RWPE2 (cell line): ENCODE results near the gene CNPY2.

Experiments
- ATAC-seq: fragments of 200-7000 bp; cut with Tn5 transposase; 3 replicates; pipeline ENCODE4 v1.9.1; 2021; ENCODE audit warnings: low read depth
- DNase-seq: peaks from one replicate; pipeline ENCODE4 v3.0.0-alpha.2; 2020; ENCODE audit warnings: low spot score
- H3K27ac ChIP-seq: fragments of 450-650 bp; 2 replicates; pipeline ENCODE4 v1.5.1; 2017; ENCODE audit warnings: mild to moderate bottlenecking; ENCODE audit not compliant: poor library complexity, severe bottlenecking
- H3K27me3 ChIP-seq: fragments of 250-450 bp; sonication (Bioruptor Pico); 2 replicates; pipeline ENCODE4 v1.5.1; 2021; ENCODE audit warnings: mild to moderate bottlenecking, moderate library complexity; ENCODE audit not compliant: insufficient read depth, poor library complexity, severe bottlenecking
- H3K36me3 ChIP-seq: fragments of 250-450 bp; sonication (Bioruptor Pico); 2 replicates; pipeline ENCODE4 v1.5.1; 2020; ENCODE audit warnings: low read depth, mild to moderate bottlenecking, moderate library complexity
- H3K4me1 ChIP-seq: fragments of 250-450 bp; sonication (Bioruptor Pico); 2 replicates; pipeline ENCODE4 v1.5.1; 2021; ENCODE audit warnings: mild to moderate bottlenecking, moderate library complexity; ENCODE audit not compliant: insufficient read depth, poor library complexity, severe bottlenecking
- H3K4me3 ChIP-seq: fragments of 250-450 bp; sonication (Bioruptor Pico); 2 replicates; pipeline ENCODE4 v1.5.1; 2021; ENCODE audit warnings: mild to moderate bottlenecking, moderate library complexity; ENCODE audit not compliant: severe bottlenecking
- H3K9me3 ChIP-seq: fragments of 250-450 bp; sonication (Bioruptor Pico); 2 replicates; pipeline ENCODE4 v1.5.1; 2021; ENCODE audit warnings: mild to moderate bottlenecking, moderate library complexity; ENCODE audit not compliant: severe bottlenecking
- CTCF ChIP-seq: fragments of 450-650 bp; IDR thresholded peaks from one replicate; pipeline ENCODE4 v1.5.1; 2017; ENCODE audit warnings: mild to moderate bottlenecking, moderate library complexity; ENCODE audit not compliant: poor library complexity, severe bottlenecking

Gene CNPY2

GRCh38 chr12:56315622-56316473, at the start of gene CNPY2:
CNPY2 (minus strand) TSS chr12:56315988; CDS start chr12:56315217, 771 bp downstream.
- H3K27me3 ChIP-seq = no peaks in the 10 kb centered on the region
- no peaks in the 10 kb centered on the region for H3K9me3 ChIP-seq
- peak; percentile 46 for TF ChIP-seq CTCF
- peaks cover 46% of the 10 kb centered on the region for H3K36me3 ChIP-seq
- ATAC-seq (peak; percentile 93), DNase-seq (peak; percentile 99)
- H3K4me1 ChIP-seq = no peaks in the 10 kb centered on the region
- peak within 1 kb of the TSS; percentile 60 for H3K27ac ChIP-seq
- peak within 1 kb of the TSS; percentile 65 for H3K4me3 ChIP-seq

GRCh38 chr12:56362130-56363059, 46.6 kb upstream of the CNPY2 start, which contains the start of gene APOF:
APOF (minus strand) TSS chr12:56362857; CDS start chr12:56362745, 112 bp downstream.
- H3K4me3 ChIP-seq = no peak within 1 kb of the TSS

GRCh38 chr12:56361487-56362129, 45.8 kb upstream of the CNPY2 start:
- DNase-seq (no peak), ATAC-seq (no peak)
- peaks cover under 1% of the 10 kb centered on the region; the same call in 1 of the 2 replicates for H3K36me3 ChIP-seq
- H3K4me1 ChIP-seq = peaks cover 6% of the 10 kb centered on the region
- H3K27ac ChIP-seq = no peak overlapping the region
- no peak for TF ChIP-seq CTCF
- H3K4me3 ChIP-seq = no peak overlapping the region
- H3K27me3 ChIP-seq = no peaks in the 10 kb centered on the region
- no peaks in the 10 kb centered on the region for H3K9me3 ChIP-seq

More at GRCh38 chr12:56362130-56363059, 46.6 kb upstream of the CNPY2 start, which contains the start of gene APOF:
- Histone ChIP-seq H3K9me3 (no peaks in the 10 kb centered on the region), H3K27me3 (no peaks in the 10 kb centered on the region), H3K4me1 (peaks cover 6% of the 10 kb centered on the region), H3K36me3 (no peaks in the 10 kb centered on the region), H3K27ac (no peak within 1 kb of the TSS)
- DNase-seq = no peak
- ATAC-seq = no peak
- TF ChIP-seq CTCF = no peak

- no peak for TF ChIP-seq CTCF
- peak; percentile 94 for ATAC-seq
- Histone ChIP-seq H3K9me3 (no peaks in the 10 kb centered on the region), H3K4me1 (peaks cover 6% of the 10 kb centered on the region), H3K27me3 (no peaks in the 10 kb centered on the region), H3K27ac (peak within 1 kb of the TSS; percentile 51), H3K4me3 (peak within 1 kb of the TSS; percentile 68), H3K36me3 (peaks cover 16% of the 10 kb centered on the region)
- peak; percentile 98 for DNase-seq
These were observed 44.3 kb upstream of the CNPY2 start, which contains the start of gene STAT2 for GRCh38 chr12:56359851-56360767. STAT2 (minus strand) TSS chr12:56360107; CDS start chr12:56356571, 3,536 bp downstream.
